ENCODE measurements around the gene PELO.

- TF ChIP-seq POLR2A (IDR thresholded peaks at IDR 0.05): no peak
- no peak for TF ChIP-seq CTCF (IDR thresholded peaks at IDR 0.05)
Observed at GRCh38 chr5:52767217-52767743, 20.4 kb upstream of the PELO start.
